Glomerular visceral epithelial cell (primary cell): ENCODE results near the gene ADGRG1.
"Not testable (repeated sequence)": the region's sequence is repeated elsewhere in the genome, so short reads cannot be mapped to it uniquely, and the experiment has no call there.

Experiments
- DNase-seq: peaks from one replicate; pipeline ENCODE4 v3.0.0-alpha.2; 2016; ENCODE audit errors: extremely low spot score

ADGRG1 gene

DNA sequence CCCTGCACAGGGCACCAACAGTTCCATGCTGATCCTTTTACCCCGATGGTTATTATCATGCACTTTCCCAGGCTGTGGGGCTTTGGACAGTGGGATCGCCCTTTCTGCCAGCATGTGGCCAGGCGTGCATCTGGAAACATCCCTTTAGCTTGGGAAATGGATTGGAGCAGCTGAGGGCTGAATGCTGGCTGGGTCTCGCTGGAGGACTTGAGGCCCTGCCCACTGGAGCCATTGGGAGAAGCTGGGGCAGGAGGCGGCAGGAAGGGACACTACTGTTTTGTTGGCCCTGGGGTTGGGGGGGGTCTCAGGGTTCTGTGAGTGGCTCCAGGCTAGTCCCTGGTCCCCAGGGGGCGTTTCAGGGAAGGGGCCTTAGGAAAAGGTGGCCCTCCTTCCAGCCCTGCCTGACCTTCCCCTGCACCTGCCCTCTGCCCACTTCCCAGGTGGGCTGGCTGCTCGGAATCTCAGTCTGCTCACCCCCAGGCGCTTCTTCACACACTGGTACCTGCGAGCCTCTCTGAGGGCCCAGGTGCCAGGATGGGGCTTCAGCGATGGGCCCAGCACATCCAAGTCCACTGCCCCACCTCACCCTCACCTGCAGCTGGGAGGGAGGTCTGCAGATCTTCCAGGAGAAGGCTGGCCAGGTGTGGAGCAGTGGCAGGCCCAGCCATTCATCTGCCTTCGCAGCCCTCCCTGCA is 38.1 kb downstream of the ADGRG1 start:
- DNase-seq: no peak

DNA sequence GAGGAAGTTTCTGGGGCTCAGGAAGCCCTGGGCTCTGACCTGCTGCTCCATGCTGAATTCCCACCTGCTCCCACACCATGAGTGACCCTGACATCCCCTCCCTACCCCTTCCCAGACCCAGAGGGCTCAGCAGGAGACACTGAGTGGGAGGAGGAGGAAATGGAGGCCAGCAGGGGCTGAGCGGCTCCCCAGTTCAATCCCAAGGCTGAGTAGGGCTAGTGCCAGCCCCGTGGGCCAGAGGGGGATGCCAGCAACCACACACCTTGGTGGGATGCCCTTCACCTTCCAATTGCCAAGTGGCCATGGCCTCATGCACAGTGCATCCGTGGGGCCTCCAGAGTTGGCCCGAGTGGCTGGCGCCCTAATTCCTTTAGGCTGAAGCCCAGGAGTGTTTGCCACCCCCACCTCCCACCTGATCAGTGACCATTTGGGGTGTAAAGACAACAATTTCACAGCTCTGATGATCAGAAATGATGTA is 38.7 kb downstream of the ADGRG1 start:
- DNase-seq: no peak

DNA sequence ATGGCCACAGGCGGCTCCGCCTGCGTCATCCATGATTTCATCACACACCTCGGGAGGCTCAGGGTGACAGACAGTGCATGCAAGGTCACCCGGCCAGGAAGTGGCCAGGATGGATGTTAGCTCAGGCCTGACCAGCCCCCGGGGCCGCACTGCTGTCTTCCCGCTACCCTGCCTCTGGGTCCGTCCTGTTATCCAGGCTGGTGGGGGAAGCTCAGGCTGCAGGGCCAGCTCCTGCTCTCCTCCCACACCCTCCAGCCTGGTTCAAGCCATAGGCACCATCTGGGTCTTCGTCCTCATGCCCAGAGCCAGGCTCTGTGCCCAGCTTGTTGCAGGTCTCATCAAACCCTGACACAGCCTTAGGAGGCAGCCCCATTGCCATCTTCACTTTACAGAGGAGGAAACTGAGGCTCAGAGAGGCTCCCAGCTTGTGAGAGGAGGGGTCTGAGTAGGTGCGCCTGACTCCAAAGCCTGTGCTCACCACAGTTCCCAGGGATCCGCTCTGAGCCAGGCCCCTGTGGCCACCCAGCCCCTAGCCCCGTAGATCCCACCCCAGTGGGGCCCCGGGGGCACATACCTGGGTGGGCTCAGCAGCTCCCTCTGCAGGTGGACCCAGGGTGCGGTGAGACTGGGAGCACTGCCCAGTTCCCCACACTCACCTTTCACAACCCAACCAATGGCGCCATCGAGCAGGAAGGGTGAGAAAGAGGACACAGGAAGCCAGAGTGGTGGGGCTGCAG is 39.3 kb downstream of the ADGRG1 start:
- DNase-seq: peak; percentile 33

DNA sequence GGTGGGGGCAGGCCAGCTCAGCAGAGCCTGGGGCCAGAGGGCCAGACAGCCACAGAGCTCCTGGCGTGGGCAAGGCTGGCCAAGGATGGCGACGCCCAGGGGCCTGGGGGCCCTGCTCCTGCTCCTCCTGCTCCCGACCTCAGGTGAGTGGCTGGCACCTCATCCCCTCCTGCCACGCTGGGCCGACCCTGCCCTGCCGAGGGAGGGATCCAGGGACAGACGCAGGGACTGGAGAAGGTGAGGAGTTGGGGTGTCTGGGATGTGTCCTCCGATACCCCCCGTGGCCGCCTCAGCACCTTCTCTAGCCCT is 39.8 kb downstream of the ADGRG1 start, which contains the start of gene ADGRG3:
ADGRG3 (plus strand) TSS at position 44 of the 309 bp plus-strand sequence; CDS start at position 86, 42 bp downstream.
- no peak for DNase-seq

DNA sequence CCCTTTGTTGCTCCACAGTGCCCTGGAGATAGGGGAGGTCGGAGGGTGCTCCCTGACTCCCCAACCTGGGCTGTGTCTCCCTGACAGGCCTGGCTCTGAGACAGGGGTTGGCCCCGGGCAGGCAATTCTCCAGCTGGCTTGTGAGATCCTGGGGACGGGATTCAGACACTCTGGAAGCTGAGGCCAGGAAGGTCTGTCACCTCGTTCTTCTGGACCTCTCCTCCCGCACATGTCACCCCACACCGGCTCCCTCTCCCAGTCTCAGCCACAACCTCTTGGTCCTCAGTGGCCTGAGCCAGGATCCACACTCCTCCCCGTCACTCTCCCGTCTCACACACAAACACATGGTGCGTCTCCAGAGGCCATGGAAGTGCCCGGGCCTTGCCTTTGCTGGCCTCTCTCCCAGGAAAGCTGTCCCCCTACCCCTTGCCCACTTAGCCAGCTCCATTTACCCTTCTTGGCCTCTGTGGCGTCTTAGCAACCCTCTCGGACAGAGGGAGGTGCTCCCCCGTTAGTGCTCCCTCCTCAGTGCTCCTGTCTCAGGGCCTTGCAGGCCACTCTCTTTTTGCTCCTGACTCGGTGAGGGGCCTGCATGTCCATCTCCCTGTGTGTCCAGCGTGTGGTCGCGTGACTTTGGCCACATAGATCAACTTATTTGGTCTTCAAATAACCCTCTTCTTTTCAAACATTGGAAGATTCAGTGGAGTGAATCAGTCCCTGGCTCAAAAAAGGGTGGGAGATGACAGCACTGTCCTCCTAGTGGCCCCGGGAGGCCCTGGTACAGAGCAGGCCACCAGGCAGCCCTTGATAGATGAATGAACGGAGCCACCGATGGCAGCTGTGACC is 40.4 kb downstream of the ADGRG1 start:
- DNase-seq: no peak

DNA sequence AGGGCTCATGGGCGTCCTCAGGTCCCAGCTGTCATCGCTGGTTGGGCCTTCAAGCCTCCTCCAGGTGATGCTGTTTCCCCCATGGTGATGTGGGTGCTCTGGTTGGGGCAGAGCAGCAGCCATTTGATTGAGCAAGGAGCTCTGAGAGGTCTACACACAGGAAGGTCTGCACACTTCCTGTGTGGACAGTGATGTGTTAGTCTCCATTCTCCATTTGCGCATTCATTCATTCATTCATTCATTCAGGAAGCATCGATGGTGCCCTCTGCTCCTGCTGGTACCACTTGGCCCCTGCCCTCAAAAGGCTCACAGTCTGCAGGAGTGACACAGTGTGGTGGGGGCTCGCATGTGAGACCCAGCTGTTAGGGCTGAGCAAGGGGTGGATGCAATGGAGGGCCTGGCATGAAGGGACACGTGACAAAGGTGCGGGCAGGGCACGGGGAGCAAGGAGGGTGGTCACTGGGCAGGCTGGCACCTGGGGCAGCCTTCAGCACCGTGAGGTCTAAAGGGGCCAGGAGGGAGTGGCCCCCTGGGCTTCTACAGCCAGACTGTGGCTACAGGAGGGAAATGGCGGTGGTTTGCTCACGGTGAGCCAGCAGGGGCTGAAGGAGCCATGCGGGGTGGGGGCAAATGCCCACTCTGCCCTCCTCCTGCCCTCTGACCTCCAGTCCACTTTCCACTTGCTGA is 41.2 kb downstream of the ADGRG1 start:
- no peak for DNase-seq

DNA sequence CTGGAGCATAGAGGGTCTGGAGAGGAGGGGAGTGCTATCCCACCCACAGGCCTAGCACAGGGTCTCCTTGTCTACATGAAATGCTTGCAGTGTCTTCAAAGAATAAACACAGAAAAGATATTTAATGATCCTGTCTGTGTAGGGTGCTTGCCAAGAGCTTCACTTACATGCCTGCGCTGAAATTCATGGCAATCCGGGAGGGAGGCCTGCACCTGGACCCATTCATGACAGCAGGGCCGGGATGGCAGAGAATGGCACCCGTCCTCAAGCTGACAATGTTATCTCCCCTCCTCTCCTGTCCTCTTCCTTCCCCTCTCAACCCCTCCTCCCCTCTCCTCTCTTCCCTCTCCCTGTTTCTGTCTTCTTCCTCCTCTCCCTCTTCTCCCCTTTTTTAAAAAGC is 41.8 kb downstream of the ADGRG1 start:
- DNase-seq: no peak

DNA sequence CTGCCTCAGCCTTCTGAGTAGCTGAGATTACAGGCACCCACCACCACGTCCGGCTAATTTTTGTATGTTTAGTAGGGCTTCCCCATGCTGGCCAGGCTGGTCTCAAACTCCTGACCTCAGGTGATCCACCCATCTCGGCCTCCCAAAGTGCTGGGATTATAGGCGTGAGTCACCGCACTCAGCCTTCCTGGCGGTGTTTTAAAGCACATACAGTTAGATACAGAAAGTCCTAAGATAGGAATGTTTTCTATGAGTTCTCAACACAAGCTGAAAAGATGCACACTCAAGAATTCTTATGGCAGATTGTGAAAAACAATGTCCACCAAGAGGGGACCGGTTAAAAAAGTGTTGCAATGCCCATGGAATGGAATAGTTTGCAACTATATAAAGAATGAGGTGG is 43.0 kb downstream of the ADGRG1 start:
- not testable (repeated sequence) for DNase-seq

DNA sequence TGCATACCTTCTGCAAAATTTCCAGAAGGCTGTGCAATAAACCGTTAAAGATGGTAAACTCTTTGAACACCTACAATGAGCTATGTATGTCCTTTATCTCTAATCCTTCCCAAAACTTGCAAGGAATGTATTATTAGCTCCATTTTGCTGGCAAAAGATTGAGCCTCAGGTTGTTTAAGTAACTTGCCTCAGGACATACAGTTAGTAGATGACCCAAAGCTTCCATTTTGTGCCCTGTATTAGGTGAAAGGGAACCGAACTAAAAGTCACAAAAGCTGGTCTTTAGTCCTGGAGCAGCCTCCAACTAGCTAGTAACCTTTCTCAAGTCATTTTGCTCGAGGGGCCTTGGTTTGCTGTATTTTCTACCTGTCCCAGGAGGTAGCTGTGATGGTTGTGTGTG is 44.0 kb downstream of the ADGRG1 start:
- DNase-seq: no peak

DNA sequence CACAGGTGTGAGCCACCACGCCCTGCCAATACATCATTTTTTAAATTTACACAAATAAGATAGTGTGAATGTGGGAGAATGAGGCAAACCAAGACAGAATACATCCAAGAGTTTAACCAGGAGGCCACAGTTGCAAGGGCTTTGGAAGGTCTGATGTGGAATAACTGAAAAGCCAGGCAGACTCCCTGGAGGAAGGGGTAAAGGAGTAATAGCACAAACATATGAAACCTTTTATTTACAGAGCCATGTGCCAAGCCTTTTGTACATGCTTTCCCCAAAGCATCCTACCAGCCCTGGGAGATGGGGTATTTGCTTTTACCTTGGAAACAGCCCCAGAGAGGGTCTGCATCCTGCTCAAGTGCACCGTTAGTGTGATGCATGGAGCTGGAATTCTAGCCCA is 44.4 kb downstream of the ADGRG1 start:
- DNase-seq: no peak

DNA sequence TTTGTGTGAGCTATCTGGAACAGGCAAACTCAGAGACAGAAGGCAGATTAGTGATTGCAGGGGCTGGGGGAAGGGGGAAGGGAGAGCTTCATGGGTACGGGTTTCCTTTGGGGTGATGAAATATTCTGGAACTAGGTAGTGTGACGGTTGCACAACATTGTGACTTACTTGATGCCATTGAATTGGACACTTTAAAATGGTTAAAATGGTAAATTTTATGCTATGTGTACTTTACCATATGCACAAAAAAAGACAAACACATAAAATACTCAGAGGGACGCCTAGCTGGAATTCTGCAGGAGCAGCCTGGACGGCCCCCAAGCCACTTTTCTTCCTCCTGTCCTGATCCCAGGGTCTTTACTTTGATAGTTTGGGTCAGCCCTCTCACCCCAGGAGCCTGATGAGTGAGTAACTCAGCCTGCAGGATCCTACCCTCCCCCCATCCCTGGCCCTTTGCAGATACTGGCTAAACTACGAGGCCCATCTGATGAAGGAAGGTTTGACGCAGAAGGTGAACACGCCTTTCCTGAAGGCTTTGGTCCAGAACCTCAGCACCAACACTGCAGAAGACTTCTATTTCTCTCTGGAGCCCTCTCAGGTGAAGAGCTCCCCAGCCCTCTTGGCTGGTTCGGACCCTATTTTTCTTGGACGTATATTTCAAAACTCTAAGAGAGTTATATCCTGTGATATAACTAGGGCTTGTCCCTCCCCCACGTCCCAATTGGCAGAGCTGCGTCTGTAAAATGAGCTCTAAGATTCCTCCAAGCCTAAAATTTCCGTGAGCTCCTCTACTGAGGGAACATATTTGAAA is 47.5 kb downstream of the ADGRG1 start:
- DNase-seq: no peak

DNA sequence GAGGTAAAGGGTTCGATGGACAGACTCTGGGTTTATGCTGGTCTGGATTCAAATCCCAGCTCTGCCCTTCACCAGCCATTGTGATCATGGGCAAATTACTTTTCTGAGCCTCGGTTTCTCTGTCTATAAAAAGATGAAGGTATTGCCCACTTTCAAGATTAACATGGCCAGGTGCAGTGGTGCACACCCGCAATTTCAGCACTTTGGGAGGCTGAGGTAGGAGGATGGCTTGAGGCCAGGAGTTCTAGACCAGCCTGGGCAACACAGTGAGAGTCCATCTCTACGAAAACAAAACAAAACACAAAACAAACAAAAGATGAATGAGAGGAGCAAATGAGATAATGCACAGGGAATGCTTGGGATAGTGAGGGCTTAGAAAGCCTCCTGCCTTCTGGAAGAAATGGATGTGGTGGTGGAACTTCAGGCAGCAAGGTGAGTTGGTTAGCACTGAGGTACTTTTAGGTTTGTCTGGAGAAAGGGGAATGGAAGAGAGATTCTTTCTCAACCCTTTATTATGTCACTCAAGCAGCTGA is 48.2 kb downstream of the ADGRG1 start:
- no peak for DNase-seq

DNA sequence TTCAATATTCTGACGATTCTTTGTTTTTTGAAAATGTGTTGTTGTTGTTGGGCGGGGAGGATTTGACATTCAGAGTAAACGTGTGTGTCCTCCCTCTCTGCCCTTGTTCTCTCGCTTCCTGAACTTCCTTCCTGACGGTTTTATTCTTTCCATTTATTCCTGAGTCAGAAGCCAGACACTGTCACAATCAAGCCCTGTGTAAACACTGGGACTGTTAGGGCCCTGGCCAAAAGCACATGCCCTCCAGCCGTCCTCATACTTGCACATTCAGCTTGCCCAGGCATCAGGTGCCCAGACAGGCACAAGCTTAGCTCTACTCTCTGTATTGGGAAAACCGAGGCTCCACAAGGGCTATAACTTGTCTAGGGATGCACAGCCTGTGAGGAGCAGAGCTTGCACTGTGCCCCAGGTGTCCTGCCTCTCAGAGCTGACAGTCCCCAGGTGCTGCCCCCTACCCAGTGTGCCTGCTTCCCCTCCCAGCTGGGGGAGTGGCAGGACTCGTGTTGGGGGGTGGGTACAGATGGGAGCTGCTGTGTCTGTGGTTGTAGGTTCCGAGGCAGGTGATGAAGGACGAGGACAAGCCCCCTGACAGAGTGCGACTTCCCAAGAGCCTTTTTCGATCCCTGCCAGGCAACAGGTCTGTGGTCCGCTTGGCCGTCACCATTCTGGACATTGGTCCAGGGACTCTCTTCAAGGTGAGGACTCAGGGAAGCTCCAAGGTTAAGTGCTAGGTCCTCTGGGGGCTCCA is 49.4 kb downstream of the ADGRG1 start:
- DNase-seq: no peak

DNA sequence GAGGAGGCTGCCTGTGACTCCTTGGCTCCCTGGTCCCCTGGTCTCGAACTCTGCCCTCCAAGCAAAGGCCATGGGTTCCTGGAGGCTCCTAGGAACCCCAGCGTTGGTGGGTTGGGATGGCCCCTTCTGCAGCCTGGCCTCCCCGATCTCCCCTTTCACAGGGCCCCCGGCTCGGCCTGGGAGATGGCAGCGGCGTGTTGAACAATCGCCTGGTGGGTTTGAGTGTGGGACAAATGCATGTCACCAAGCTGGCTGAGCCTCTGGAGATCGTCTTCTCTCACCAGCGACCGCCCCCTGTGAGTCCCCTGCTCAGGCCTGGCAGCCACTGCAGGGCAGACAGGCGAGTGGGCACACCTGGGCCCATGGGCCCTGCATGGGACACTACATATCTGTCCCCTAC is 50.6 kb downstream of the ADGRG1 start:
- no peak for DNase-seq

DNA sequence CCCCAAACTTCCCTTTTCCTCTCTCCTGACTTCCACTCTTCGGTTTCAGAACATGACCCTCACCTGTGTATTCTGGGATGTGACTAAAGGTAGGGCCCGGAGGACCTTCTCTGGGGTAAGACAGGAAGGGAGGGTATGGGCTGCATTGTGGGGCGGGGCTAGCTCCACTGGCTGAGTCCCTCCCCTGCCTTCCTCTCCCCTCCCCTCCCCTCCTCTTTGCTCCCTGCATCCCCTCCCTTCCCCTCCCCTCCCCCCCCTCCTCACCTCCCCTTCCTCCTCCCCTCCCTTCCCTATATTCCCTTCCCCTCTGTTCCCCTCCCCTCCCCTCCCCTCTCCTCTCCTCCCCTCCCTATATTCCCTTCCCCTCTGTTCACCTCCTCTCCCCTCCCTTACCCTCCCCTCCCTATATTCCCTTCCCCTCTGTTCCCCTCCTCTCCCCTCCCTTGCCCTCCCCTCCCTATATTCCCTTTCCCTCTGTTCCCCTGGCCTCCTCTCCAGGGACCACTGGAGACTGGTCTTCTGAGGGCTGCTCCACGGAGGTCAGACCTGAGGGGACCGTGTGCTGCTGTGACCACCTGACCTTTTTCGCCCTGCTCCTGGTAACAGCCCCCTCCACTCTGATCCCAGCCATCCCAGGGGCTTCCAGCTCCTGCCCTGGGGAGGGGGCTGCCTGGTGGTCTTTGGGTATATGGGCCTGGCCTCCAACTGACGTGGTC is 51.5 kb downstream of the ADGRG1 start:
- DNase-seq: no peak

DNA sequence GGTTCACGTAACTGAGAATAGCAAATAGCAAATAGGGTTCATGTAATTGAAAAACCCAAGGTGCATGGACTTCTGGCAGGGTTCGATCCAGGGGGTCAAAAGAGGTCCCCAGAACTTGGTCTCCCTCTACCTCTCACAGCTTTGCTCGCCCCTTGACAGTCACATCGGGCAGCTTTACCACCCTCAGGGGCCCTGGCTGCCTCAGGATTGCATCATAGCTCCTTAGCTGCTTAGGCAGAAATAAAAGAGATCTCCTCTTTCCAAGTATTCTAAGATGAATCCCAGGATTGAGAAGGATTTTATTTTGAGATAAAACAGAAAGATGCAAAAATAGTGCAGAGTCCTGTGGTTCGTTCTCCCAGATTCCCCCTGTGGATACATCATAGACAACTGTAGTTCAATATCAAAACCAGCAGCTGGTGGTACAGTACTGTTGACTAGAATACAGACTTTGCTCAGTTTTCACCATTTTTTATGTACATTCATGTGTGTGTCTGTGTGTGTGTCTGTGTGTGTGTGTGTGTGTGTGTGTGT is 52.5 kb downstream of the ADGRG1 start:
- no peak for DNase-seq

DNA sequence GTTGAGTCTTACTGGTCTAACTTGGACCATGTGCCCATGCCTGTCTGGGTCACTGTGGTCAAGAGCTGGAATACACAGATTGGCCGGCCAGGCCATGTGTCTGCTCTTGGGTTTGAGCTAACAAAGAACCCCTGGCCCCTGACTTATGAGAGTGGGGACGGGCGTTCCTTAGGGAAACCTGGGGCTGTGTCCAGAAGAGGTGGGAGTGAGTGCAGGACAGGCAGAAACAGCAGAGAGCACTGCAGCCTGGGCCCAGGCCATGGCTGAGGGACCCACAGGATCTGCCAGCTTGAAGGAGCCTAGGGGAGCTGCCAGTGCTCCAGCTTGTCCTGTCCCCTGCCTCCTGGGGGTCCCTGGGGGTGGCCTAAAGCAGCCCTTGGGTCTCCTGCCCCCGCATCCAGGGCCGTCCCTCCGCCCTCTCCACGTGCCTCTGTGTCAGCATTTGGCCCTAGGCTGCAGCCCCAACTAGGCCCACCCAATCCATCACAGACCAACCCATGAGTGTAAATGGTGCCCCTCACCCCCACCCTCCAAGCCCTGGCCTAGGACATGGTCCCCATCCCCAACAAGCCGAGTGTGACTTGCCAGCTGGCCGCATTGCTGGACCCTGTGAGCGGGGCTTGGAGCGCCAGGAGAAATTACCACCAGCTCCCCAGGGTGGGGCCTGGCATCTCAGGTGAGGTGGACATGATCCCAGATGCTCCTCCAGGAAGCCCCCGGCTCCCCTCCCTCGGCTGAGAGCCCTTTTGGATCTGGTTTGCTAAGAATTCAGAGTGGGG is 53.7 kb downstream of the ADGRG1 start:
- DNase-seq: no peak
